ENCODE results near the gene LRFN2.

DNA sequence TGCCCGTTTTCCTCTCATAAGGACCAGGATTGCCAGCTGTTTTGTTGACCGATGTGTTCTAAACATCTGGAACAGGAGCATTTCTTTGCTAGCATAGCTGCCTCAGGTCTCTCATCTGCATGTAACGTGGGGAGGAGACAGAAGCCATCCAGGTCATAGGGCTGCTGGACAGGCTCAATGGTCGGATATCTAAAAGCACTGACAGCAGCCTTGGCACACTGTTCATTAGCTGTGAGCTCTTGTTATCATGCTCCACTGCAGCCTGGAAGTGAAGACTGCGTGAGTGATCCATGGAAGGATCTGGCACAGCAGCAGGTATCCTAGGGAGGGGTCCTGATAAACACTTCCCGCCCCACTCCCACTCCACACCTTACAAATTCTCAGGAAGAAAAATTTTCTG lies 175.3 kb downstream of the LRFN2 start:
- TF ChIP-seq, protein P1, sequence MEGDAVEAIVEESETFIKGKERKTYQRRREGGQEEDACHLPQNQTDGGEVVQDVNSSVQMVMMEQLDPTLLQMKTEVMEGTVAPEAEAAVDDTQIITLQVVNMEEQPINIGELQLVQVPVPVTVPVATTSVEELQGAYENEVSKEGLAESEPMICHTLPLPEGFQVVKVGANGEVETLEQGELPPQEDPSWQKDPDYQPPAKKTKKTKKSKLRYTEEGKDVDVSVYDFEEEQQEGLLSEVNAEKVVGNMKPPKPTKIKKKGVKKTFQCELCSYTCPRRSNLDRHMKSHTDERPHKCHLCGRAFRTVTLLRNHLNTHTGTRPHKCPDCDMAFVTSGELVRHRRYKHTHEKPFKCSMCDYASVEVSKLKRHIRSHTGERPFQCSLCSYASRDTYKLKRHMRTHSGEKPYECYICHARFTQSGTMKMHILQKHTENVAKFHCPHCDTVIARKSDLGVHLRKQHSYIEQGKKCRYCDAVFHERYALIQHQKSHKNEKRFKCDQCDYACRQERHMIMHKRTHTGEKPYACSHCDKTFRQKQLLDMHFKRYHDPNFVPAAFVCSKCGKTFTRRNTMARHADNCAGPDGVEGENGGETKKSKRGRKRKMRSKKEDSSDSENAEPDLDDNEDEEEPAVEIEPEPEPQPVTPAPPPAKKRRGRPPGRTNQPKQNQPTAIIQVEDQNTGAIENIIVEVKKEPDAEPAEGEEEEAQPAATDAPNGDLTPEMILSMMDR (IDR thresholded peaks at IDR 0.05): no peak
- no peak for TF ChIP-seq EP300 (IDR thresholded peaks at IDR 0.05)
